Panc1 (cell line): ENCODE results near the gene NIFK.

Source experiments
- CTCF ChIP-seq: fragments of 450-650 bp; IDR thresholded peaks from 2 replicates; pipeline ENCODE4 v1.5.1; 2017; ENCODE audit warnings: mild to moderate bottlenecking
- POLR2AphosphoS5 ChIP-seq: IDR thresholded peaks from 2 replicates; pipeline ENCODE4 v1.6.1; 2012; ENCODE audit warnings: mild to moderate bottlenecking, low read depth, low read length, moderate library complexity
- SIN3A ChIP-seq: IDR thresholded peaks from 2 replicates; pipeline ENCODE4 v1.6.1; 2012; ENCODE audit warnings: low read depth, mild to moderate bottlenecking, low read length, moderate library complexity, borderline replicate concordance; ENCODE audit not compliant: insufficient read depth
- TCF7L2 ChIP-seq: IDR thresholded peaks from 2 replicates; pipeline ENCODE4 v1.6.1; 2011; ENCODE audit warnings: mild to moderate bottlenecking, low read depth, low read length, inconsistent platforms
- TF ChIP-seq, protein P1 (sequence below), 2 experiments: IDR thresholded peaks; 2 replicates each; pipeline ENCODE4 v1.6.1; 2011 to 2012; ENCODE audit warnings: low read depth in 2 of 2, control low read depth in 1 of 2, low read length in 1 of 2, mild to moderate bottlenecking in 1 of 2, moderate library complexity in 1 of 2; ENCODE audit not compliant: insufficient read depth in 1 of 2

DNA sequence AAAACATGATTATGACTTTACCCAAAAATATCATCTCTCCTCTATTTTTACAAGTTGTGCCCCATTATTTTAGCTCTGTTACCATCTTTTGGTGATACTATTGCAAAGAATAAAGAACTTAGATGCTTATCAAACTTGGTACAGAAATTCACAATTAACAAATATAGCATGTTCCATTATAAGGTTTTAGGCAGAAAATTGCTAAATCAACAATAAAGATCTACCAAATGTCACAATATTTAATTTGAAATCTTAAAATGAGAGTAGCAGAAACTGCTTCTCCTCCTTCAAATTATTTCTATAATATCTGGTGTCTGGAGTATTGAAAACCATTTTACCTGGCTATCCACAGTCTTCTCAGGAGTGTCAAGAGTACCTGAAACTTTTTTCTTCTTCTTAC, 8.7 kb downstream of the NIFK start:
- TF ChIP-seq CTCF, result no peak
- TF ChIP-seq, protein P1, sequence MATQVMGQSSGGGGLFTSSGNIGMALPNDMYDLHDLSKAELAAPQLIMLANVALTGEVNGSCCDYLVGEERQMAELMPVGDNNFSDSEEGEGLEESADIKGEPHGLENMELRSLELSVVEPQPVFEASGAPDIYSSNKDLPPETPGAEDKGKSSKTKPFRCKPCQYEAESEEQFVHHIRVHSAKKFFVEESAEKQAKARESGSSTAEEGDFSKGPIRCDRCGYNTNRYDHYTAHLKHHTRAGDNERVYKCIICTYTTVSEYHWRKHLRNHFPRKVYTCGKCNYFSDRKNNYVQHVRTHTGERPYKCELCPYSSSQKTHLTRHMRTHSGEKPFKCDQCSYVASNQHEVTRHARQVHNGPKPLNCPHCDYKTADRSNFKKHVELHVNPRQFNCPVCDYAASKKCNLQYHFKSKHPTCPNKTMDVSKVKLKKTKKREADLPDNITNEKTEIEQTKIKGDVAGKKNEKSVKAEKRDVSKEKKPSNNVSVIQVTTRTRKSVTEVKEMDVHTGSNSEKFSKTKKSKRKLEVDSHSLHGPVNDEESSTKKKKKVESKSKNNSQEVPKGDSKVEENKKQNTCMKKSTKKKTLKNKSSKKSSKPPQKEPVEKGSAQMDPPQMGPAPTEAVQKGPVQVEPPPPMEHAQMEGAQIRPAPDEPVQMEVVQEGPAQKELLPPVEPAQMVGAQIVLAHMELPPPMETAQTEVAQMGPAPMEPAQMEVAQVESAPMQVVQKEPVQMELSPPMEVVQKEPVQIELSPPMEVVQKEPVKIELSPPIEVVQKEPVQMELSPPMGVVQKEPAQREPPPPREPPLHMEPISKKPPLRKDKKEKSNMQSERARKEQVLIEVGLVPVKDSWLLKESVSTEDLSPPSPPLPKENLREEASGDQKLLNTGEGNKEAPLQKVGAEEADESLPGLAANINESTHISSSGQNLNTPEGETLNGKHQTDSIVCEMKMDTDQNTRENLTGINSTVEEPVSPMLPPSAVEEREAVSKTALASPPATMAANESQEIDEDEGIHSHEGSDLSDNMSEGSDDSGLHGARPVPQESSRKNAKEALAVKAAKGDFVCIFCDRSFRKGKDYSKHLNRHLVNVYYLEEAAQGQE (IDR thresholded peaks at IDR 0.05; ENCODE audit: insufficient read depth in 1 of 2, low read depth in 2 of 2, low read length in 1 of 2), result no peak
- TF ChIP-seq POLR2AphosphoS5, result no peak
- no peak for TF ChIP-seq TCF7L2
- no peak for TF ChIP-seq SIN3A
